22Rv1 (cell line): Measurements from ENCODE around the gene CYP4F8.

Experiments used
- ZFX ChIP-seq: fragments of 450-650 bp; IDR thresholded peaks from 2 replicates; pipeline ENCODE4 v1.6.1; 2017; ENCODE audit warnings: antibody characterized with exemption, borderline replicate concordance
- TF ChIP-seq, protein P1 (sequence below): fragments of 450-650 bp; IDR thresholded peaks from 2 replicates; pipeline ENCODE4 v1.5.1; 2017; ENCODE audit warnings: mild to moderate bottlenecking

DNA sequence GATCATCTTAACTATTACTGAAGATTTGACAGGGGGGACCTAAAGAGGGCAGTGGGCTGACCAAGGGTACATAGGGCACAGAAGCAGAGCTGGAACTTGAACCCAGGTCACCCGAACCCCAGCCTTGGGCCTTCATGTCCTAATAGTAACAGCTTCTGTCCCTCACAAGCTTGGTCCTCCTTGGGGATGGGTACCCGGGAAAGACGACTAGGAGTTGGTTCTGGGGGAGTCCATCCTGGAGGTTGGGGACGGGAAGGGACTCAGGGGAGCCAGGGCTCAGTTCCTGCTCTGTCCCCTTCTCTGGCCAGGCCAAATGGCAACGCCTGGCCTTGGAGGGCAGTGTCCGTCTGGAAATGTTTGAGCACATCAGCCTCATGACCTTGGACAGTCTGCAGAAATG lies 39.6 kb upstream of the CYP4F8 start:
- TF ChIP-seq, protein P1, sequence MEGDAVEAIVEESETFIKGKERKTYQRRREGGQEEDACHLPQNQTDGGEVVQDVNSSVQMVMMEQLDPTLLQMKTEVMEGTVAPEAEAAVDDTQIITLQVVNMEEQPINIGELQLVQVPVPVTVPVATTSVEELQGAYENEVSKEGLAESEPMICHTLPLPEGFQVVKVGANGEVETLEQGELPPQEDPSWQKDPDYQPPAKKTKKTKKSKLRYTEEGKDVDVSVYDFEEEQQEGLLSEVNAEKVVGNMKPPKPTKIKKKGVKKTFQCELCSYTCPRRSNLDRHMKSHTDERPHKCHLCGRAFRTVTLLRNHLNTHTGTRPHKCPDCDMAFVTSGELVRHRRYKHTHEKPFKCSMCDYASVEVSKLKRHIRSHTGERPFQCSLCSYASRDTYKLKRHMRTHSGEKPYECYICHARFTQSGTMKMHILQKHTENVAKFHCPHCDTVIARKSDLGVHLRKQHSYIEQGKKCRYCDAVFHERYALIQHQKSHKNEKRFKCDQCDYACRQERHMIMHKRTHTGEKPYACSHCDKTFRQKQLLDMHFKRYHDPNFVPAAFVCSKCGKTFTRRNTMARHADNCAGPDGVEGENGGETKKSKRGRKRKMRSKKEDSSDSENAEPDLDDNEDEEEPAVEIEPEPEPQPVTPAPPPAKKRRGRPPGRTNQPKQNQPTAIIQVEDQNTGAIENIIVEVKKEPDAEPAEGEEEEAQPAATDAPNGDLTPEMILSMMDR = no peak
- TF ChIP-seq ZFX = no peak
